KOPT-K1 (cell line): ENCODE results near the gene CASP6.
"Not testable (repeated sequence)": the region's sequence is repeated elsewhere in the genome, so short reads cannot be mapped to it uniquely, and the experiment has no call there.

Experiments used
- H3K27ac ChIP-seq: fragments of 200-600 bp; sonication (generic); 2 replicates; pipeline ENCODE4 v1.5.1; 2016; ENCODE audit warnings: antibody characterized with exemption, mild to moderate bottlenecking, low read depth, low read length; ENCODE audit not compliant: poor library complexity, severe bottlenecking
- H3K36me3 ChIP-seq: fragments of 200-600 bp; sonication (generic); 2 replicates; pipeline ENCODE4 v1.5.1; 2017; ENCODE audit warnings: antibody characterized with exemption, mild to moderate bottlenecking, low read length, moderate library complexity; ENCODE audit not compliant: insufficient read depth
- H3K9me3 ChIP-seq: fragments of 200-600 bp; sonication (generic); 2 replicates; pipeline ENCODE4 v1.5.1; 2017; ENCODE audit warnings: antibody characterized with exemption, low read length, mild to moderate bottlenecking; ENCODE audit not compliant: insufficient read depth, poor library complexity, severe bottlenecking

The CASP6 gene

DNA sequence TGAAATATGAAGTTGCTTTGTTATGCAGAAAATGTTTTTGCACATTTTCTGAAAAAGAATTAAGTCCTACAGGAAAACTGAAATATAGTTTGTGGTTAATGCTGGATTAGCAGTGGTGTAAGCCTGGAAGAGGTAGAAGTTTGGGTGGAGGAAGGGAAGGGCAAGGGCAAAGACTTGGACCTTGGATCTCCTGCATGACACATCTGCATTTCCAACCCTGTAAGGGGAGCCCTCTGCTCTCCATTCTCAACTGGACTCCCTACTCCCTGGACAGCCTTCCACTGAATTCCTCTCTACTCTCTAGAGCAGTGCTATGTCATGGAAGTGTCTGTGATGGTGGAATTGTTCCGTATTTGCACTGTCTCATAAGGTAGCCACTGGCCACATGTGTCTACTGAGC, 4.6 kb downstream of the CASP6 start:
- Histone ChIP-seq H3K36me3 (peaks cover 53% of the 10 kb centered on the region), H3K27ac (no peak overlapping the region), H3K9me3 (no peaks in the 10 kb centered on the region)

GRCh38 chr4:109691411-109691920, 11.8 kb downstream of the CASP6 start:
- H3K9me3 ChIP-seq, result no peaks in the 10 kb centered on the region
- H3K27ac ChIP-seq, result peak overlapping the region; percentile 23
- peaks cover 93% of the 10 kb centered on the region for H3K36me3 ChIP-seq

GRCh38 chr4:109690690-109691410, 12.4 kb downstream of the CASP6 start:
- H3K27ac ChIP-seq, result peak overlapping the region; percentile 22
- H3K9me3 ChIP-seq, result no peaks in the 10 kb centered on the region
- peaks cover 93% of the 10 kb centered on the region for H3K36me3 ChIP-seq

DNA sequence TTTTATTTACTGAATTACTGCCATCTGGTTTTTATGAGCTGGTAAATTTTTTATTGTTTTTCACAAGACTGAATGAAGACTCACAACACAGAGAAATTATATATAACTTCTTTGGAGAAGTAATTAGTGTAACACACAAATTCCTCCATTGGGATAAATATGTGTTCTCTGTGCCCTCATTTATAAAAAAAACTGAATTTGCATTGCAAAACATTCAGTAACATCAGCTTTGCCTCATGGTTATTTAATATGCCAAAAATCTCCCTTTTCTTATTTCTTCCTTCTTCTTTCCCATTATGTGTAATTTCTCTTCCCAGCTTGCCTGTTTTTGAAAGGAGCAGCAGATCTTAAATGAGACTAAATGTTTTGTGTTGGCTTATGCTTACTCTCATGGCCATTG, 18.5 kb downstream of the CASP6 start:
- Histone ChIP-seq H3K27ac (no peak overlapping the region), H3K36me3 (peaks cover 86% of the 10 kb centered on the region), H3K9me3 (no peaks in the 10 kb centered on the region)

GRCh38 chr4:109683621-109684253, 19.5 kb downstream of the CASP6 start:
- Histone ChIP-seq H3K27ac (no peak overlapping the region), H3K9me3 (peaks cover 3% of the 10 kb centered on the region), H3K36me3 (peaks cover 76% of the 10 kb centered on the region)

DNA sequence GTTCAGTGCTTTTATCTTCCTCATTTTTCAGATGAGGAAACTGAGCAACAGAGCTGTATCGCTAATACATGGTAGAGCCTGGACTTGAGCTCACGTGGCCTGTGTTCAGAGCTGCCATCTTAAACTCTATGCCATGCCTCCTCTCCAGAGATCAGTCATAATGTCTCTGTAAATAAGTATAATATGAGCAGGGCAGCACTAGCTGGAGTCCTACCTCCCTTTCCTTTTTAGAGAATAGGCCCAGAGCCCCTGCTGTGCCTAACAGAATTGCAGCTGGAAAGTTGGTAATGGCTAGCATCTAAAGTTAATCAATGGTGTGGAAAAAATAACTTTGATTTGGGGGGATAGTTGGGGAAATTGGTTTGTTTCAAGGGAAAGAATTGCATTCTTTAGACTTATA, 20.4 kb downstream of the CASP6 start:
- Histone ChIP-seq H3K36me3 (peaks cover 70% of the 10 kb centered on the region), H3K27ac (no peak overlapping the region), H3K9me3 (peaks cover 9% of the 10 kb centered on the region)

GRCh38 chr4:109678925-109679324, 24.3 kb downstream of the CASP6 start:
- peaks cover 15% of the 10 kb centered on the region for H3K9me3 ChIP-seq

DNA sequence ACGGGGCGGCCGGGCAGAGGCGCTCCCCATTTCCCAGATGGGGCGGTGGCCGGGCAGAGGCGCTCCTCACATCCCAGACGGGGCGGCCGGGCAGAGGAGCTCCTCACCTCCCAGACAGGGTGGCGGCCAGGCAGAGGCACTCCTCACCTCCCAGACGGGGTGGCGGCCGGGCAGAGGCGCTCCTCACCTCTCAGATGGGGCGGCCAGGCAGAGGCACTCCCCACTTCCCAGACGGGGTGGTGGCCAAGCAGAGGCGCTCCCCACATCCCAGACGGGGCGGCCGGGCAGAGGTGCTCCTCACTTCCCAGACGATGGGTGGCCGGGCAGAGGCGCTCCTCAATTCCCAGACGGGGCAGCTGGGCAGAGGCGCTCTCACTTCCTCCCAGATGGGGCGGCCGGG, 24.8 kb downstream of the CASP6 start:
- H3K36me3 ChIP-seq, result peaks cover 36% of the 10 kb centered on the region
- H3K9me3 ChIP-seq, result peaks cover 15% of the 10 kb centered on the region
- H3K27ac ChIP-seq, result not testable (repeated sequence)

More at GRCh38 chr4:109678925-109679324, 24.3 kb downstream of the CASP6 start:
- not testable (repeated sequence) for H3K27ac ChIP-seq
- H3K36me3 ChIP-seq, result peaks cover 38% of the 10 kb centered on the region

- peaks cover 15% of the 10 kb centered on the region for H3K9me3 ChIP-seq
- peaks cover 30% of the 10 kb centered on the region for H3K36me3 ChIP-seq
Observed at GRCh38 chr4:109676886-109677285, 26.4 kb downstream of the CASP6 start.

GRCh38 chr4:109675843-109676242, 27.4 kb downstream of the CASP6 start:
- Histone ChIP-seq H3K36me3 (peaks cover 23% of the 10 kb centered on the region), H3K9me3 (peaks cover 25% of the 10 kb centered on the region), H3K27ac (no peak overlapping the region)

More at GRCh38 chr4:109676886-109677285, 26.4 kb downstream of the CASP6 start:
- no peak overlapping the region for H3K27ac ChIP-seq

GRCh38 chr4:109675181-109675580, 28.1 kb downstream of the CASP6 start:
- Histone ChIP-seq H3K27ac (no peak overlapping the region), H3K9me3 (peaks cover 31% of the 10 kb centered on the region), H3K36me3 (peaks cover 21% of the 10 kb centered on the region)

GRCh38 chr4:109673303-109673702, 29.9 kb downstream of the CASP6 start:
- peaks cover 24% of the 10 kb centered on the region for H3K9me3 ChIP-seq
- peaks cover 21% of the 10 kb centered on the region for H3K36me3 ChIP-seq
- no peak overlapping the region for H3K27ac ChIP-seq

GRCh38 chr4:109672169-109672930, 30.9 kb downstream of the CASP6 start:
- peaks cover 21% of the 10 kb centered on the region for H3K36me3 ChIP-seq
- peaks cover 20% of the 10 kb centered on the region for H3K9me3 ChIP-seq
- H3K27ac ChIP-seq, result no peak overlapping the region

DNA sequence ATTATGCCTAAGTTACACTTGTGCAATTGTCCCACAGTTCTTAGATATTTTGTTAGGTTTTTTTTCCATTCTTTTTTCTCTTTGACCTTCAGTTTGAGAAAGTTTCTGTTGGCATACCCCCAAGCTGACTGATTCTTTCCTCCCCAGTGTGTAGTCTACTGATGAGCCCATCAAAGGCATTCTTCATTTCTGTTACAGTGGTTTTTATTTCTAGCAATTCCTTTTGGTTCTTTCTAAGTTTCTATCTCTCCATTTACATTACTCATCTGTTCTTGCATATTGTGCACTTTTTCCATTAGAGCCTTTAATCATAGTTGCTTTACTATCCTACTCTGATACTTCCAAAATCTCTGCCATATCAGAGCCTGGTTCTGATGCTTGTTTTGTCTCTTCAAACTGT, 31.9 kb downstream of the CASP6 start:
- Histone ChIP-seq H3K9me3 (peaks cover 16% of the 10 kb centered on the region), H3K27ac (no peak overlapping the region), H3K36me3 (peaks cover 19% of the 10 kb centered on the region)
